BJ (cell line): ENCODE measurements around the gene PDE1C. TPM values are rescaled to one million over a fixed set of nuclear protein-coding genes. Genes with fewer than 3 reads are reported as not detected.

Experiments used
- CTCF ChIA-PET: fragments of 350-600 bp; formaldehyde crosslinking; extraction: SDS; loops from one replicate; lab custom pipeline; 2021; ENCODE audit warnings: antibody characterized with exemption, inconsistent platforms; lab: Yijun Ruan, JAX
- POLR2A ChIA-PET: fragments of 300-600 bp; sonication (Branson Sonifier 250); formaldehyde crosslinking; extraction: SDS; loops from one replicate; lab custom pipeline; 2021; ENCODE audit warnings: antibody characterized with exemption; lab: Charles Lee
- DNase-seq: peaks from one replicate; pipeline ENCODE4 v3.0.0-alpha.2; 2011; ENCODE audit warnings: low read depth
- H3K27me3 ChIP-seq: 2 replicates; pipeline ENCODE4 v1.6.0; 2011; ENCODE audit warnings: low read length; ENCODE audit not compliant: control insufficient read depth, insufficient read depth
- H3K36me3 ChIP-seq: 2 replicates; pipeline ENCODE4 v1.5.1; 2011; ENCODE audit warnings: low read length; ENCODE audit not compliant: control insufficient read depth, insufficient read depth
- H3K4me3 ChIP-seq: 2 replicates; pipeline ENCODE4 v1.5.1; 2011; ENCODE audit warnings: low read depth, mild to moderate bottlenecking, control low read depth, low read length
- polyA plus RNA-seq: library from polyadenylated mRNA; depleted of rRNA; stranded (reverse); fragments of >200 nt; gene quantifications from 2 replicates; pipeline ENCODE4 v1.2.3, GENCODE V29; 2011
- TF ChIP-seq, protein P1 (sequence below): IDR thresholded peaks from 2 replicates; pipeline ENCODE4 v1.5.1; 2011; ENCODE audit warnings: low read depth, mild to moderate bottlenecking, control low read depth, inconsistent platforms, low read length, moderate library complexity; ENCODE audit not compliant: insufficient read depth

PDE1C gene
- polyA plus RNA-seq, 1 experiment = 19.6 TPM

DNA sequence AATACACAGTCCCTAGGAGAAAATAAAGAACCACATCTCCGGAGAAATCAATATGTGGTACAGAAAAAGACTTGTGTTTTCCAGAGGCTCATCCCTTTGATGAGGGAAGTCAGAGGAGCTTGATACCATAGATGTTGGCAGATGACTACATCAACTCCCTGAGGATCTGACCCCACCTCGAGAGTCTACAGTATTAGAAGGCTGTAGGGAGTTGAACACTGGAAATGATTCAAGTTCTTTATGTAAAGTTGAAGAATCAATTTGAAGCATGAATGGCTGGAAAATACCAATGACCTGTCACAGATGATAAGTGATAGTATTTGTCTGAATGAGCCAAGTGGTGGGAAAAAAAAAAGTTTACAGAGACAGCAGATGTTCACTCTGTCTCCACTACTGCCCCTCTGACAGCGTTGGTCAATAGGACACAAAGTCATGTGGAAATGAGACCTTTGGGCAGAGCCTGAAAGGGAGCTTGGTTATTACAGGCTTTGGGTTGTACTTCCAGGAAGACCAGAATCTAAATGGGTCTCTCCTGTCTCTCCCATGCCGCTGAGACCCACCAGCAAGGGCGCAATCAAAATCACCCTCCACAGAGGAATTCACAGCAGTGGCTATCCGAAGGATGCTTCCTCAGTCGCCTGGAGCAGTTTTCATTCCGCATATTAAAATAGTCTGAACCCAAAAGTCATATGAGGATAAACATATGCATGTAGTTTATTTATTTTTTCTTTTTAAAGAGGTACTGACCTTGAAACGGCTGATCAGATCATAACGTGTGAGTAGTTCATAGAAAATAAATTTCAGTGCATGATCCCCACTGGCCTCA lies 197.4 kb downstream of the PDE1C start:
- CTCF ChIA-PET = no interaction called here
- no peak for DNase-seq
- H3K4me3 ChIP-seq = no peak overlapping the region
- no peaks in the 10 kb centered on the region for H3K27me3 ChIP-seq
- TF ChIP-seq, protein P1, sequence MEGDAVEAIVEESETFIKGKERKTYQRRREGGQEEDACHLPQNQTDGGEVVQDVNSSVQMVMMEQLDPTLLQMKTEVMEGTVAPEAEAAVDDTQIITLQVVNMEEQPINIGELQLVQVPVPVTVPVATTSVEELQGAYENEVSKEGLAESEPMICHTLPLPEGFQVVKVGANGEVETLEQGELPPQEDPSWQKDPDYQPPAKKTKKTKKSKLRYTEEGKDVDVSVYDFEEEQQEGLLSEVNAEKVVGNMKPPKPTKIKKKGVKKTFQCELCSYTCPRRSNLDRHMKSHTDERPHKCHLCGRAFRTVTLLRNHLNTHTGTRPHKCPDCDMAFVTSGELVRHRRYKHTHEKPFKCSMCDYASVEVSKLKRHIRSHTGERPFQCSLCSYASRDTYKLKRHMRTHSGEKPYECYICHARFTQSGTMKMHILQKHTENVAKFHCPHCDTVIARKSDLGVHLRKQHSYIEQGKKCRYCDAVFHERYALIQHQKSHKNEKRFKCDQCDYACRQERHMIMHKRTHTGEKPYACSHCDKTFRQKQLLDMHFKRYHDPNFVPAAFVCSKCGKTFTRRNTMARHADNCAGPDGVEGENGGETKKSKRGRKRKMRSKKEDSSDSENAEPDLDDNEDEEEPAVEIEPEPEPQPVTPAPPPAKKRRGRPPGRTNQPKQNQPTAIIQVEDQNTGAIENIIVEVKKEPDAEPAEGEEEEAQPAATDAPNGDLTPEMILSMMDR = no peak
- no peaks in the 10 kb centered on the region for H3K36me3 ChIP-seq
- POLR2A ChIA-PET = no interaction called here

DNA sequence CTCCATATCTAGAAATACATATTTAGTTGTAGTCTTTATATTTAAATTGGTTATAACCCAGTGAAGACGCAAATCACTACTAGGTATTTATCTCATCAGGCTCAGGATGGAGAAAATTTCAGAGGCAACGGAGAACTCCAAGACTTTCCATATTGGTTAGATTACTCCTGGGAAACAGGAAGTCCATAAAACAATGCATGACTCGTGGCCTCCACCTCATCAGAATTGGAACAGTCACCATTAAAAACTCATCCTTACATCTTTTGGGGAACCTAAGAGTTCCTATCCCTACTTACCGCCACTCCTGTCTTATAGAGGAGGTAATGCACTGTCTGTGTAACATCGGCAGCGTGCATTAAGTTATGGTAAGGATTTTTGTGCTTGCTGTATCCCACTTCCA lies 205.6 kb downstream of the PDE1C start:
- DNase-seq = no peak

DNA sequence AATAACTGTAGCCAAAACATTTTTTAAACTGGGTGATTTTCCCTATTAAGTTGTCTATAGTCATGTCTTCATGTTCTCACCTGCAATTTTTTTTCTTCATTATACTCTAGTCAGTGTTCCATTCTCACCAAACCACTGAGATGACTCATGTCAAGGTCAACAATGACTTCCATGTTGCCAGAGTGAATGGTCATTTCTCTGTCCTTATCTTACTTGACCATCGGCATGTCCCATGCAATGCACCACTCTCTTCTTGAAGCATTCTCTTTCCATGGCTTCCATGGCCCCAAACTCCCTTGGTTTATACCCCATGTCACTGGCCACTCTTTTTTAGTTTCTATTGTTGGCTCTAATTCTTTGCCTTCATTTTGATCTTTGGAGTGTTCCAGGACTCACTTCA lies 209.3 kb downstream of the PDE1C start:
- ChIA-PET POLR2A (no interaction called here), CTCF (no interaction called here)
- TF ChIP-seq, protein P1 = no peak
- Histone ChIP-seq H3K36me3 (no peaks in the 10 kb centered on the region), H3K27me3 (no peaks in the 10 kb centered on the region), H3K4me3 (no peak overlapping the region)
- DNase-seq = no peak

More for the DNA sequence above, 205.6 kb downstream of the PDE1C start:
- H3K4me3 ChIP-seq = no peak overlapping the region
- TF ChIP-seq, protein P1 = no peak
- no peaks in the 10 kb centered on the region for H3K27me3 ChIP-seq
- ChIA-PET POLR2A (no interaction called here), CTCF (no interaction called here)
- H3K36me3 ChIP-seq = peaks cover 2% of the 10 kb centered on the region

DNA sequence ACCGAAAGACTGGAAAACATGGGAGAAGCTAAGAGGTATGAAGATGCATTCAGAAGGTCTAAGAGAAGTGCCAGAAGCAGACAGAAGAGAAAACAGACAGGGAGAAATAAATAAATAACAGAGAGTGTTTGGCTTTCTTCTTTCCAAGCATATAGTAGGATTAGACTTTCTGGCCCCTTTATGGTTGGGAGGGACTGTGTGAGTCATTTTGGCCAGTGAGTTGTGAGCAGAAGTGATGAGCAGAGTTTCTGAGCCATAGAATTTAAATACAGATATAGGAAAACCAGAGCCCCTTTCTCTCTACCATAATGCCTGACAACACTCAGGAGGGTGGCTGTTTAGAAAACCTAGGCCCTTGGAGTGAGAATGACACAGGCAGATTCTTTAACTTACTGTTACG lies 212.2 kb downstream of the PDE1C start:
- ChIA-PET POLR2A (no interaction called here), CTCF (no interaction called here)
- Histone ChIP-seq H3K4me3 (no peak overlapping the region), H3K27me3 (no peaks in the 10 kb centered on the region), H3K36me3 (no peaks in the 10 kb centered on the region)
- TF ChIP-seq, protein P1 = no peak
- DNase-seq = no peak

DNA sequence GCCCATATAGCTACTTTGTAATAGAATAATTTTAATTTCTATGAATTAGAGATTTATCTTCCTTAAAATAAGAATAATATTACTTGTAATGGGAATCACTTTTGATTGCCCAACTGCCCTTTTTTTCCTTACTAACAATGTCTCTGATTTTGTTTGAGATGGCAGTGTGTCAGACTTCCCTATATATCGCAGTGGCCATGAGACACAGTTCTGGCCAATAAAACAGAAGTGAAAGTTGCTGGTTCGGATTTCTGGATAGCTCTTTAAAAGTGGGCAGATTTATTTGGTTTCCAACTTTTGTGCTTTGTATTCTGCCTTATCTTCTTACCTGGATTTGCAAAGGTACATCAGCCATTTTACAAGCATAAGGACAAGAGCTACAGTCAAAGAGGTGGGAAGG lies 213.0 kb downstream of the PDE1C start:
- no peaks in the 10 kb centered on the region for H3K27me3 ChIP-seq
- no peak overlapping the region for H3K4me3 ChIP-seq
- POLR2A ChIA-PET = no interaction called here
- TF ChIP-seq, protein P1 = no peak
- H3K36me3 ChIP-seq = no peaks in the 10 kb centered on the region
- CTCF ChIA-PET = interaction anchor here (1.0 to 1.2 kb wide), 3 partner anchors 10 to 347 kb away, joined by 3 to 4 read pairs (median 4); no protein-coding TSS in a partner anchor
- DNase-seq = no peak
